ENCODE results near the gene SLC7A5.
"Not testable (repeated sequence)": the region's sequence is repeated elsewhere in the genome, so short reads cannot be mapped to it uniquely, and the experiment has no call there.

Gene SLC7A5

DNA sequence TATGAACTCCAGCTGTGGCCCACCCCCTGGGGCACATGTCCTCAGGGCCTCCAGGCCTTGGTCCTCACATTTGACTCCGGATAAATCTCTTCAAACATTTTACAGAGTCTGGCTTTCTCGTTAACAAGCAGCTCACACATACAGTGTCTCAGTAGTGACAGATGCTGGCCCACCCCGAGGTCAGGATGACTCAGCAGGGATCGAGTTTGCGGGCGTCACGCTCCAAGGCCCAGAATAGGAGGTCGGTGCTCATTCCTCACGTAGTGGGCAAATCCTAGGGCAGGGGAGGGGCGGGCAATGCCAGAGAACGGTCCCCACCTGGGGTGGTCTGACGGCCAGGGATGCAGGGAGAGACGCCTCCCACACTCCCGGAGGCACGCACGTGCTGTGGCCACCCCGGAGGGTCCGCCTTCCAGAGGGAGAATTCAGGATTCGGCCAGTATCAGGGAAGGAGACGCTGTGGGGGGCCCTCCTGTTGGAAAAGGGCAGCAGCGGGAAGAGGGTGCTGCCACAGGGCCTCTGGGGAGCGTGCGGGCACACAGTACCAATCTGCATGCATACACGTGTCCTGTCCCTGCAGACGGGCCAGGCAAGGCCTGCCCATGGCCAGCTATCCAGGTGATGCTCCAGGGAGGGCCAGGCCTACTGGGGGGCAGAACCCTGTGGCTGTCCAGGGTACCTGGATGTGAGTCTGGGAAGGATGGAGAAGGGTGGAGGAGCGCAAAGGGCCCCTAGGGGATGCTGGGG is 8.6 kb downstream of the SLC7A5 start:
- peak; percentile 75 for DNase-seq (ENCODE audit: low read depth)
- TF ChIP-seq, protein P1, sequence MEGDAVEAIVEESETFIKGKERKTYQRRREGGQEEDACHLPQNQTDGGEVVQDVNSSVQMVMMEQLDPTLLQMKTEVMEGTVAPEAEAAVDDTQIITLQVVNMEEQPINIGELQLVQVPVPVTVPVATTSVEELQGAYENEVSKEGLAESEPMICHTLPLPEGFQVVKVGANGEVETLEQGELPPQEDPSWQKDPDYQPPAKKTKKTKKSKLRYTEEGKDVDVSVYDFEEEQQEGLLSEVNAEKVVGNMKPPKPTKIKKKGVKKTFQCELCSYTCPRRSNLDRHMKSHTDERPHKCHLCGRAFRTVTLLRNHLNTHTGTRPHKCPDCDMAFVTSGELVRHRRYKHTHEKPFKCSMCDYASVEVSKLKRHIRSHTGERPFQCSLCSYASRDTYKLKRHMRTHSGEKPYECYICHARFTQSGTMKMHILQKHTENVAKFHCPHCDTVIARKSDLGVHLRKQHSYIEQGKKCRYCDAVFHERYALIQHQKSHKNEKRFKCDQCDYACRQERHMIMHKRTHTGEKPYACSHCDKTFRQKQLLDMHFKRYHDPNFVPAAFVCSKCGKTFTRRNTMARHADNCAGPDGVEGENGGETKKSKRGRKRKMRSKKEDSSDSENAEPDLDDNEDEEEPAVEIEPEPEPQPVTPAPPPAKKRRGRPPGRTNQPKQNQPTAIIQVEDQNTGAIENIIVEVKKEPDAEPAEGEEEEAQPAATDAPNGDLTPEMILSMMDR (conservative IDR thresholded peaks at IDR 0.05; ENCODE audit: low read depth, low read length) = no peak
- peak overlapping the region; percentile 24 for H3K4me3 ChIP-seq (ENCODE audit: low read length)

GRCh38 chr16:87858151-87858993 is 10.9 kb downstream of the SLC7A5 start:
- not testable (repeated sequence) for DNase-seq (ENCODE audit: low read depth); H3K4me3 ChIP-seq (ENCODE audit: low read length)

- DNase-seq (ENCODE audit: low read depth) = no peak
- TF ChIP-seq, protein P1 (conservative IDR thresholded peaks at IDR 0.05; ENCODE audit: low read depth, low read length) = no peak
- H3K4me3 ChIP-seq (ENCODE audit: low read length) = no peak overlapping the region
Measured at GRCh38 chr16:87856791-87857228, 12.5 kb downstream of the SLC7A5 start.

- H3K4me3 ChIP-seq (ENCODE audit: low read length) = no peak overlapping the region
- TF ChIP-seq, protein P1 (conservative IDR thresholded peaks at IDR 0.05; ENCODE audit: low read depth, low read length) = no peak
- no peak for DNase-seq (ENCODE audit: low read depth)
Measured at GRCh38 chr16:87855852-87856715, 13.2 kb downstream of the SLC7A5 start.

GRCh38 chr16:87854907-87855683 is 14.2 kb downstream of the SLC7A5 start:
- H3K4me3 ChIP-seq (ENCODE audit: low read length) = no peak overlapping the region
- TF ChIP-seq, protein P1 (conservative IDR thresholded peaks at IDR 0.05; ENCODE audit: low read depth, low read length) = no peak

DNA sequence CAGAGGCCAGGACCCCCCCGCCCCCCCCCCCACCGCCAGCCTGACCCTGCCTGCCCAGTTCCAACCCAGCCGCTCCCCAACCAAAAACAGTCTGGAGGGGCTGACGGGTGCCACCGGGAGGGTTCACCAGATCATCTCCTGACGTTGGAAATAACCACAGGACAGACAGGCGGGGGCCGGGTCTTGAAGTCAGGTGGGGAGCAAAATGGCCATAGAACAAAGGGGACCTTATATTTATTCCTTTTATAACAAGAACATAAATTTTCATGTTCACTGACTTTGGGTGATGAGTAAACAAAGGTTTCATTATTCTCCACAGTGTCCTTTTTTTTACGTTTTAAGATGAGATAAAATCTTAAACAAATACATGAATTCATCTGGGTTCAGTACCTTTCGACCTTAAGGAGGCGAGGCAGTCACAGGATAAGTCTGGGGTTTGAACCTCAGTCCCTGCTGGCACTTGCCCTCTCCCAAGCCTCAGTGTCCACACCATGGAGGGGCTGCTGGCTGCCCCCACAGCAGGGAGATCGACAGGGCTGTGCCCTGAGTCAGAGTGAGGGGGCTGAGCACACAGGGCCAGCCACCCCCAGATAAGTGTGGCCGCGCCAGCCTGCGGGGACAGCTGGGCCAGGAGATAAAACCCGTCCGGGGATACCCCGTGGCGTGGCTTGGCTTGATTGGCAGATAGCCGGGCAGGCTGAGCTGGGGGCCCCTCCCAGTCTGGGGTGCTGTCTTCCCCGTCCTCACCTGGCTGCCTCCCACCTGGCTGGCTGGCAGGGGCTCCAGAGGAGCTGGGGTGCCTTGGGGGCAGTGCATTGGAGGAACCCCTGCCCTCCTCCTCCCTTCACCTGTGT is 15.0 kb downstream of the SLC7A5 start:
- TF ChIP-seq, protein P1 (conservative IDR thresholded peaks at IDR 0.05; ENCODE audit: low read depth, low read length) = no peak
- no peak overlapping the region for H3K4me3 ChIP-seq (ENCODE audit: low read length)
- no peak for DNase-seq (ENCODE audit: low read depth)

More at GRCh38 chr16:87854907-87855683, 14.2 kb downstream of the SLC7A5 start:
- DNase-seq (ENCODE audit: low read depth) = no peak

Data from retinal pigment epithelial cell (primary cell).